Stimulated activated naive B cell treated with anti-CD40 and anti-IgM and Interleukin-4, amounts not matched to agents 10 μg/mL and 1 μg/mL and 100 μg/mL, for 72 hours (primary cell): ENCODE data around the gene EFCAB6.

Experiments used
- ATAC-seq, 2 donors: fragments of 150-1000 bp; cut with Tn5 transposase; replicated peaks; 2 replicates each; pipeline ENCODE4 v1.10.0; 2021; ENCODE audit warnings: moderate library complexity in 1 of 2
- DNase-seq: peaks from one replicate; pipeline ENCODE4 v3.0.0; 2021
- H3K27ac Mint-ChIP-seq: one replicate; pipeline ENCODE4 v1.8.0; 2022; ENCODE audit warnings: mild to moderate bottlenecking, mixed read lengths
- H3K27me3 Mint-ChIP-seq, 2 donors: one replicate each; pipeline ENCODE4 v1.8.0; 2022; ENCODE audit warnings: mixed read lengths in 2 of 2
- H3K36me3 Mint-ChIP-seq, 2 donors: one replicate each; pipeline ENCODE4 v1.8.0; 2022; ENCODE audit warnings: mixed read lengths in 2 of 2, mild to moderate bottlenecking in 1 of 2
- H3K4me1 Mint-ChIP-seq, 2 donors: one replicate each; pipeline ENCODE4 v1.8.0; 2022; ENCODE audit warnings: mixed read lengths in 2 of 2, mild to moderate bottlenecking in 1 of 2
- H3K4me3 Mint-ChIP-seq, 2 donors: one replicate each; pipeline ENCODE4 v1.8.0; 2022; ENCODE audit warnings: mild to moderate bottlenecking in 2 of 2, mixed read lengths in 2 of 2, moderate library complexity in 1 of 2
- H3K9me3 Mint-ChIP-seq, 2 donors: one replicate each; pipeline ENCODE4 v1.8.0; 2022; ENCODE audit warnings: mixed read lengths in 2 of 2, mild to moderate bottlenecking in 1 of 2

Gene EFCAB6

GRCh38 chr22:43637275-43638260, 174.5 kb downstream of the EFCAB6 start:
- Mint-ChIP-seq H3K4me1 (no peaks in the 10 kb centered on the region), H3K36me3 (peaks cover 0 to 8% of the 10 kb centered on the region in 2 donors), H3K27me3 (peaks cover 20 to 26% of the 10 kb centered on the region in 2 donors), H3K27ac (no peak overlapping the region), H3K9me3 (peaks cover 8 to 17% of the 10 kb centered on the region in 2 donors), H3K4me3 (no peak overlapping the region)
- no peak for ATAC-seq
- DNase-seq, result no peak

GRCh38 chr22:43636086-43636485, 176.0 kb downstream of the EFCAB6 start:
- DNase-seq, result no peak
- no peak for ATAC-seq
- peaks cover 8 to 17% of the 10 kb centered on the region in 2 donors for H3K9me3 Mint-ChIP-seq
- H3K27me3 Mint-ChIP-seq, result peaks cover 13 to 21% of the 10 kb centered on the region in 2 donors
- H3K27ac Mint-ChIP-seq, result no peak overlapping the region
- no peaks in the 10 kb centered on the region for H3K4me1 Mint-ChIP-seq
- no peak overlapping the region for H3K4me3 Mint-ChIP-seq
- H3K36me3 Mint-ChIP-seq, result peaks cover 0 to 8% of the 10 kb centered on the region in 2 donors

GRCh38 chr22:43635101-43635500, 177.0 kb downstream of the EFCAB6 start:
- ATAC-seq (no peak), DNase-seq (no peak)
- no peak overlapping the region for H3K4me3 Mint-ChIP-seq
- H3K9me3 Mint-ChIP-seq, result peaks cover 8 to 14% of the 10 kb centered on the region in 2 donors
- peaks cover 0 to 8% of the 10 kb centered on the region in 2 donors for H3K36me3 Mint-ChIP-seq
- H3K27ac Mint-ChIP-seq, result no peak overlapping the region
- no peaks in the 10 kb centered on the region for H3K4me1 Mint-ChIP-seq
- H3K27me3 Mint-ChIP-seq, result peaks cover 13 to 21% of the 10 kb centered on the region in 2 donors

- Mint-ChIP-seq H3K36me3 (peaks cover 0 to 2% of the 10 kb centered on the region in 2 donors), H3K27me3 (peaks cover 13 to 19% of the 10 kb centered on the region in 2 donors)
Measured at GRCh38 chr22:43634316-43634715, 177.8 kb downstream of the EFCAB6 start.

GRCh38 chr22:43633631-43634285, 178.3 kb downstream of the EFCAB6 start:
- Mint-ChIP-seq H3K4me3 (no peak overlapping the region), H3K9me3 (peaks cover 0 to 6% of the 10 kb centered on the region in 2 donors), H3K27ac (no peak overlapping the region), H3K4me1 (no peaks in the 10 kb centered on the region), H3K27me3 (peaks cover 13 to 16% of the 10 kb centered on the region in 2 donors), H3K36me3 (no peaks in the 10 kb centered on the region)
- ATAC-seq (no peak), DNase-seq (no peak)

More at GRCh38 chr22:43634316-43634715, 177.8 kb downstream of the EFCAB6 start:
- DNase-seq, result no peak
- Mint-ChIP-seq H3K4me3 (no peak overlapping the region), H3K4me1 (no peaks in the 10 kb centered on the region), H3K9me3 (peaks cover 2 to 9% of the 10 kb centered on the region in 2 donors), H3K27ac (no peak overlapping the region)
- ATAC-seq, result no peak

GRCh38 chr22:43631846-43632245, 180.3 kb downstream of the EFCAB6 start:
- Mint-ChIP-seq H3K36me3 (no peaks in the 10 kb centered on the region), H3K27me3 (peaks cover 13 to 16% of the 10 kb centered on the region in 2 donors), H3K4me1 (no peaks in the 10 kb centered on the region), H3K27ac (no peak overlapping the region), H3K9me3 (no peaks in the 10 kb centered on the region), H3K4me3 (no peak overlapping the region)
- DNase-seq, result no peak
- ATAC-seq, result no peak

- no peak for ATAC-seq
- H3K36me3 Mint-ChIP-seq, result no peaks in the 10 kb centered on the region
Measured at GRCh38 chr22:43631201-43631600, 180.9 kb downstream of the EFCAB6 start.

GRCh38 chr22:43630451-43630850, 181.7 kb downstream of the EFCAB6 start:
- Mint-ChIP-seq H3K4me1 (no peaks in the 10 kb centered on the region), H3K27me3 (peaks cover 6 to 16% of the 10 kb centered on the region in 2 donors), H3K27ac (no peak overlapping the region), H3K36me3 (no peaks in the 10 kb centered on the region), H3K9me3 (no peaks in the 10 kb centered on the region), H3K4me3 (no peak overlapping the region)
- no peak for DNase-seq
- no peak for ATAC-seq

More at GRCh38 chr22:43631201-43631600, 180.9 kb downstream of the EFCAB6 start:
- Mint-ChIP-seq H3K4me1 (no peaks in the 10 kb centered on the region), H3K4me3 (no peak overlapping the region), H3K9me3 (no peaks in the 10 kb centered on the region), H3K27ac (no peak overlapping the region), H3K27me3 (peaks cover 13 to 16% of the 10 kb centered on the region in 2 donors)
- DNase-seq, result no peak

- Mint-ChIP-seq H3K27ac (no peak overlapping the region), H3K27me3 (peaks cover 4 to 11% of the 10 kb centered on the region in 2 donors), H3K4me1 (no peaks in the 10 kb centered on the region), H3K36me3 (no peaks in the 10 kb centered on the region), H3K9me3 (no peaks in the 10 kb centered on the region), H3K4me3 (no peak overlapping the region)
- DNase-seq, result no peak
- ATAC-seq, result no peak
Measured at GRCh38 chr22:43628250-43628649, 183.9 kb downstream of the EFCAB6 start.

GRCh38 chr22:43627485-43628213, 184.5 kb downstream of the EFCAB6 start:
- H3K36me3 Mint-ChIP-seq, result no peaks in the 10 kb centered on the region
- H3K4me1 Mint-ChIP-seq, result no peaks in the 10 kb centered on the region
- DNase-seq, result no peak
- H3K27me3 Mint-ChIP-seq, result peaks cover 4 to 11% of the 10 kb centered on the region in 2 donors
- H3K27ac Mint-ChIP-seq, result no peak overlapping the region
- H3K9me3 Mint-ChIP-seq, result no peaks in the 10 kb centered on the region
- H3K4me3 Mint-ChIP-seq, result no peak overlapping the region
- no peak for ATAC-seq

- peaks cover under 1 to 2% of the 10 kb centered on the region in 2 donors for H3K9me3 Mint-ChIP-seq
- no peaks in the 10 kb centered on the region for H3K4me1 Mint-ChIP-seq
- DNase-seq (no peak), ATAC-seq (no peak)
- H3K36me3 Mint-ChIP-seq, result no peaks in the 10 kb centered on the region
- H3K4me3 Mint-ChIP-seq, result no peak overlapping the region
- no peak overlapping the region for H3K27ac Mint-ChIP-seq
- H3K27me3 Mint-ChIP-seq, result peaks cover 4 to 11% of the 10 kb centered on the region in 2 donors
Measured at GRCh38 chr22:43625242-43625641, 186.9 kb downstream of the EFCAB6 start.

- Mint-ChIP-seq H3K27me3 (peaks cover 4 to 14% of the 10 kb centered on the region in 2 donors), H3K9me3 (peaks cover 5 to 6% of the 10 kb centered on the region in 2 donors), H3K36me3 (no peaks in the 10 kb centered on the region), H3K4me1 (no peaks in the 10 kb centered on the region), H3K4me3 (no peak overlapping the region), H3K27ac (no peak overlapping the region)
- ATAC-seq (no peak), DNase-seq (no peak)
Measured at GRCh38 chr22:43624144-43624998, 187.7 kb downstream of the EFCAB6 start.

GRCh38 chr22:43622886-43623285, 189.2 kb downstream of the EFCAB6 start:
- Mint-ChIP-seq H3K36me3 (no peaks in the 10 kb centered on the region), H3K9me3 (peaks cover 8% of the 10 kb centered on the region in 2 donors)

More at GRCh38 chr22:43622886-43623285, 189.2 kb downstream of the EFCAB6 start:
- ATAC-seq (no peak), DNase-seq (no peak)
- H3K27ac Mint-ChIP-seq, result no peak overlapping the region
- no peak overlapping the region for H3K4me3 Mint-ChIP-seq
- peaks cover 9 to 17% of the 10 kb centered on the region in 2 donors for H3K27me3 Mint-ChIP-seq
- no peaks in the 10 kb centered on the region for H3K4me1 Mint-ChIP-seq
